ENCODE data around the gene ARSG. TPM values are rescaled to one million over a fixed set of nuclear protein-coding genes. Genes with fewer than 3 reads are reported as not detected.
"Not testable (repeated sequence)": the region's sequence is repeated elsewhere in the genome, so short reads cannot be mapped to it uniquely, and the experiment has no call there.

Gene ARSG
- total and polyA plus RNA-seq, 2 experiments from 2014 or later: 5.6 to 15.4 TPM

DNA sequence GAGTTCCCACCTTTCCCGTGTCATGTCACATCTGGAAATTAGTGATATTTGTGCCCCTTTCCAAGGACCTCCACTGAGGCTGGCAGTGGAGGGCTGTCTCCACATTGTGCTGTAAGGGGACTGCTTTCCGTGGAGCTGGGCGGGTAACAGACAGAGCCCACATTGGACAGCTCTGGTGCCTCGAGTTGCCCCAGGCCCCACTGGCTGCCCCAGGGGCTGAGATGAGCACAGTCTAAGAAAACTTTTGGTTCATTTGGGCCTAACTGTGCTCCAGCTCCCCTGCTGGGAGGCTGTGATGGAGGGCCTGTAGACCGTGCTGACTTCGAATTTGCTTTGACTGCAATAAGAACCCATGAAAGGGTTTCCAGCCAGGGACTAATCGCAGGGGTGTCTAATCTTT is 38.0 kb downstream of the ARSG start:
- H3K36me3 ChIP-seq: no peaks in the 10 kb centered on the region
- no peaks in the 10 kb centered on the region for H3K27me3 ChIP-seq
- H3K9me3 ChIP-seq (ENCODE audit: low read depth): no peaks in the 10 kb centered on the region
- no peak overlapping the region for H3K27ac ChIP-seq
- TF ChIP-seq, protein P1, sequence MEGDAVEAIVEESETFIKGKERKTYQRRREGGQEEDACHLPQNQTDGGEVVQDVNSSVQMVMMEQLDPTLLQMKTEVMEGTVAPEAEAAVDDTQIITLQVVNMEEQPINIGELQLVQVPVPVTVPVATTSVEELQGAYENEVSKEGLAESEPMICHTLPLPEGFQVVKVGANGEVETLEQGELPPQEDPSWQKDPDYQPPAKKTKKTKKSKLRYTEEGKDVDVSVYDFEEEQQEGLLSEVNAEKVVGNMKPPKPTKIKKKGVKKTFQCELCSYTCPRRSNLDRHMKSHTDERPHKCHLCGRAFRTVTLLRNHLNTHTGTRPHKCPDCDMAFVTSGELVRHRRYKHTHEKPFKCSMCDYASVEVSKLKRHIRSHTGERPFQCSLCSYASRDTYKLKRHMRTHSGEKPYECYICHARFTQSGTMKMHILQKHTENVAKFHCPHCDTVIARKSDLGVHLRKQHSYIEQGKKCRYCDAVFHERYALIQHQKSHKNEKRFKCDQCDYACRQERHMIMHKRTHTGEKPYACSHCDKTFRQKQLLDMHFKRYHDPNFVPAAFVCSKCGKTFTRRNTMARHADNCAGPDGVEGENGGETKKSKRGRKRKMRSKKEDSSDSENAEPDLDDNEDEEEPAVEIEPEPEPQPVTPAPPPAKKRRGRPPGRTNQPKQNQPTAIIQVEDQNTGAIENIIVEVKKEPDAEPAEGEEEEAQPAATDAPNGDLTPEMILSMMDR (IDR thresholded peaks at IDR 0.05; ENCODE audit: low read depth, low read length): no peak
- no peak for DNase-seq (ENCODE audit: low read depth in 1 of 2, low spot score in 1 of 2)
- no peaks in the 10 kb centered on the region for H3K4me1 ChIP-seq (ENCODE audit: low read depth)
- H3K4me3 ChIP-seq: no peak overlapping the region

DNA sequence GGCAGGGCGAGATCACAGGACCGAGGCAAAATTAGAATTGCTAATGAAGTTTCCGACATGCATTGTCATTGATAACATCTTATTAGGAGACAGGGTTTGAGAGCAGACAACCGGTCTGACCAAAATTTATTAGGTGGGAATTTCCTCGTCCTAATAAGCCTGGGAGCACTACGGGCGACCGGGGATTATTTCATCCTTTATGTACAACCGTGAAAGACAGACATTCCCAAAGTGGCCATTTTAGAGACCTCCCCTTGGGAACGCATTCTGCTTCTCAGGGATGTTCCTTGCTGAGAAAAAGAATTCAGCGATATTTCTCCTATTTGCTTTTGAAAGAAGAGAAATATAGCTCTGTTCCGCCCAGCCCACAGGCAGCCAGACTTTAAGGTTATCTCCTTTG is 40.6 kb downstream of the ARSG start:
- H3K27ac ChIP-seq; H3K4me1 ChIP-seq (ENCODE audit: low read depth): not testable (repeated sequence)

DNA sequence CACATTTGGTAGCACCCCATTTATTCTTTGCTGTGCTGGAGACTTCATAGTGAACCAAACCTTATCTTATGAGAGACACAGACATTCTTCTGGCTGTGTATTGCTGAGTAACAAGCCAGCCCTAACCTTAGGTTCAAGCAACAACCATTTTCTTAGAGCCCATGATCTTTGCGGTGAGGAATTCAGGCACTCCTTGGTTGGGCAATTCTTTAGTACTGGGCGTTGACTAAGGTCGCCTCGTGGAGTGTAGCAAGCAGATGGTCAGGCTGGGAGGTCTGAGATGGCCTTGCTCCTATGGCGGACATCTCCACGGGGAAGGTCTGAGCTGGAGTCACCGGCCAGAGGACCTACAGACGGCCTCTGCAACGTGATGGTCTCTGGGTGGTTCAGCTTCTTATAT is 43.1 kb downstream of the ARSG start:
- H3K4me1 ChIP-seq (ENCODE audit: low read depth): no peaks in the 10 kb centered on the region

More for the DNA sequence above, 40.6 kb downstream of the ARSG start:
- not testable (repeated sequence) for DNase-seq (ENCODE audit: low read depth in 1 of 2, low spot score in 1 of 2); H3K9me3 ChIP-seq (ENCODE audit: low read depth); H3K27me3 ChIP-seq; H3K4me3 ChIP-seq; H3K36me3 ChIP-seq

GRCh38 chr17:68341482-68341881 is 50.2 kb downstream of the ARSG start:
- H3K27me3 ChIP-seq: no peaks in the 10 kb centered on the region
- no peaks in the 10 kb centered on the region for H3K4me1 ChIP-seq (ENCODE audit: low read depth)
- no peak overlapping the region for H3K4me3 ChIP-seq
- no peak for DNase-seq (ENCODE audit: low read depth in 1 of 2, low spot score in 1 of 2)
- H3K9me3 ChIP-seq (ENCODE audit: low read depth): no peaks in the 10 kb centered on the region
- TF ChIP-seq, protein P1 (IDR thresholded peaks at IDR 0.05; ENCODE audit: low read depth, low read length): no peak
- no peaks in the 10 kb centered on the region for H3K36me3 ChIP-seq
- no peak overlapping the region for H3K27ac ChIP-seq

More for the DNA sequence above, 43.1 kb downstream of the ARSG start:
- TF ChIP-seq, protein P1 (IDR thresholded peaks at IDR 0.05; ENCODE audit: low read depth, low read length): no peak
- Histone ChIP-seq H3K27me3 (no peaks in the 10 kb centered on the region), H3K4me3 (no peak overlapping the region), H3K9me3 (ENCODE audit: low read depth) (no peaks in the 10 kb centered on the region), H3K27ac (no peak overlapping the region), H3K36me3 (no peaks in the 10 kb centered on the region)
- DNase-seq (ENCODE audit: low read depth in 1 of 2, low spot score in 1 of 2): no peak

- Histone ChIP-seq H3K9me3 (ENCODE audit: low read depth) (no peaks in the 10 kb centered on the region), H3K27me3 (no peaks in the 10 kb centered on the region), H3K4me1 (ENCODE audit: low read depth) (no peaks in the 10 kb centered on the region), H3K36me3 (no peaks in the 10 kb centered on the region), H3K27ac (no peak overlapping the region), H3K4me3 (no peak overlapping the region)
- TF ChIP-seq, protein P1 (IDR thresholded peaks at IDR 0.05; ENCODE audit: low read depth, low read length): no peak
- no peak for DNase-seq (ENCODE audit: low read depth in 1 of 2, low spot score in 1 of 2)
These were observed 52.7 kb downstream of the ARSG start for GRCh38 chr17:68343976-68344375.

DNA sequence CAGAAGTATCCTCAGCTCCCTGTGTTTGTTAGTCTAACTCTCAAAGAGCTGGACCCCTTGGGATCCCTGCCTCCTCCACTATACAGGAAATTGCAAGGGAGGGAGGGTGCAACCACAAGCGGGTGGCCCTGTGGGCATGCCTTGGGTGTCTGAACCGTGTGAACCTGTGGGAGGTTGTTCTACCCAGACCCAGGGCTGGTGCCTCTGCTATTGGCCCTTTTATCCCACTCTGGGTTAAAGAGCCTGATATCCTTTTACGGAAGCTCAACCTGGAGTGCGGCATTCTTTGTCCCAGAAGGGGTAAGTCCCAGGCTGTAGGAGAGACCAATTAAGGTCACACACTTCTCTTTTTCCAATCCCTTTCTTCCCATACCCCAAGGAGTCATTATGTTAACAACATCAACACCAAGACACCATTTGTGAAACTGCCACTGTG is 53.4 kb downstream of the ARSG start:
- Histone ChIP-seq H3K27me3 (no peaks in the 10 kb centered on the region), H3K4me3 (no peak overlapping the region), H3K9me3 (ENCODE audit: low read depth) (no peaks in the 10 kb centered on the region), H3K36me3 (no peaks in the 10 kb centered on the region), H3K4me1 (ENCODE audit: low read depth) (no peaks in the 10 kb centered on the region), H3K27ac (no peak overlapping the region)
- DNase-seq (ENCODE audit: low read depth in 1 of 2, low spot score in 1 of 2): peak in 1 of 2 donors; percentile 39
- TF ChIP-seq, protein P1 (IDR thresholded peaks at IDR 0.05; ENCODE audit: low read depth, low read length): no peak
